ENCODE results near the gene TMEM51.

Gene TMEM51

GRCh38 chr1:15222653-15223303 lies 69.2 kb downstream of the TMEM51 start:
- DNase-seq = no peak

DNA sequence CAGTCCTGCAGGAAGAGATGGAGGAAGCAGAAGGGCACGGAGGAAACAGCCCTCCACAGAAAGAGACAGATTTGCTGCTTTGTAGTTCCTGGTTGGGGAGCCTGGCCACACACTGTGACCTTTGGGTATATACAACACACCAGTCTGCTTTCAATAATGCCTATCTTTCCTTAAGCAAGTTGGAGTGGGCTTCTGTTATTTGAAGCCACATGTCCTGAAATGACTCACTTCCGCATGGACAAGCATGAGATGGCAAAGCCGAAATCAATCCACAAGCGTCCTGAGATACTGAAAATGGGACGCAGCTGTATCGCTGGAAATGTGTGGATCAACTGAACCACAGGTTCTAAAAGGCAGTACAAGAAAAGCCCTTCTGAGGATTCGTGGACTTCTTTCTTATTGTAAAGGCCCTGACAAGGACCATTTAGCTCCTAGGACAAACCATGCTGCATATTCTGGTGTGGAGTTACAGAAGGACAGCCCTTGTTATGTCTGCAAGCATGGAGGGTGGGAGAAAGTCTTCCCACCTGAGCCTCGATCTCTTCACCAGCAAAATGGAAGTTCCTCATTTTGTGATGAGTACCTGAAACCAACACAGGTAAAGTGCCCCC lies 70.8 kb downstream of the TMEM51 start:
- no peak for DNase-seq

DNA sequence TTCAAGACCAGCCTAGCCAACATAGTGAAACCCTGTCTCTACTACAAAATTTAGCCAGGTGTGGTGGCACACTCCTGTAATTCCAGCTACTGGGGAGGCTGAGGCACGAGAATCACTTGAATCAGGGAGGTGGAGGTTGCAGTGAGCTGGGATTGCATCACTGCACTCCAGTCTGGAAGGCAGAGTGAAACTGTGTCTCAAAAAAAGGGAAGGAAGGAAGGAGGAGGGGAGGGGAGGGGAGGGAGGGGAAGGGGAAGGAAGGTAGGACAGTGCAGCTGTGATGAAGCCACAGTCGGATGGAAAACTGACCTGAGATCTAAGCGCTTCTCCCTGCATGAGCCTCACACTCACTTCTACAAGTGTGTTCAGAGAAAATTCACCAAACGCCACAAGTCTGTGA lies 71.4 kb downstream of the TMEM51 start:
- DNase-seq = no peak

DNA sequence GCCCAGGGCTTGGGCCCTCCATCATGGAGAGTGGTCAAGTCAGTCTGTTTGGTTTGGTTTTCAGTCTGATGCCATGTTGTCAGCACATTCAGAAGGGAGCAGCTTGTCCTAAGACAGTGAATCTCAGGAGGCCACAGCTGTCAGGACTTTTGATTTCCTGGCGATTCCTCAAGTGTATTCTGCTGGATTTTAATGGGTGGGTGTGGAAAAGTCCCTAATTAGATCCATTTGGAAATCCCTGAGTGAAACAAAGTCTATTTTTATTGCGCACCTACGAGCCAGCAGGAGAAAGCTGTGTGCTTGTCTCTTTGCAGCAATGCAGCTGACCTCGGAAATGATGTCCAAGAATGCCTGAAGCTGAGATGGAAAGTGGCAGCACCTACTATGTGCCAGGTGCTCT lies 71.9 kb downstream of the TMEM51 start:
- DNase-seq = no peak

- DNase-seq = no peak
Observed at GRCh38 chr1:15226388-15227255, 73.1 kb downstream of the TMEM51 start.

DNA sequence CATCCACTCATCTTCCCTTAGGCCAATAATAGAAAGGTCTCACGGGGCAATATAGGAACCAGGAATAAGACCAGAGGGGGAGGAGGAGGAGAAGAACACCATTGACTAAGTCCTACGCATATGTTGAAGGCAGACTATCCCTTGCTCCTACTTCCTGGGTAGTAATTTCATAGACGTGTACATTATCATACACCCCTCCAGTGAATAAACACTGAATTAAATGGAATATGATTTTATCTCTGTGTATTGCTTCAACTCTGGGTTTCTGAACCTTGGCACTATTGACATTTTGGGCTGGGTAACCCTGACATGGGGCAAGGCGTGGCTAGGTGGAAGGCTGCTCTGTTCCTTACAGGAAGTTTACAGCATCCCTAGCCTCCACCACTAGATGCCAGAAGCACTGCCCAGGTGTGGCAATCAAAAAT lies 76.2 kb downstream of the TMEM51 start:
- no peak for DNase-seq

DNA sequence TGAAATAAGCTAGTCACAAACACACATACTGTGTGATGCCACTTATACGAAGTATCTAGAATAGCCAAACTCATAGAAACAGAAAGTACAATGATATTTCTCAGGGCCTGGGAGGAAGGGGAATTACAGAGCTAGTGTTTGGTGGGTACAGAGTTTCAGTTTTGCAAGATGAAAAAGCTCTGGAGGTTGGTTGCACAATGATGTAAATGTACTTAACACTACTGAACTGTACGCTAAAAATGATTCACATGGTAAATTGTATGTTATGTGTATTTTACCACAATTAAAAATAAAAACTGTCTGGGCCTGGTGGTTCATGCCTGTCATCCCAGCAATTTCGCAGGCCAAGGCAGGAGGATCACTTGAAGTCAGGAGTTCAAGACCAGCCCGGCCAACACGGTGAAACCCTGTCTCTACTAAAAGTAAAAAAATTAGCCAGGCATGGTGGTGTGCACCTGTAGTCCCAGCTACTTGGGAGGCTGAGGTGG lies 78.2 kb downstream of the TMEM51 start:
- DNase-seq = no peak

GRCh38 chr1:15233689-15234088 lies 80.1 kb downstream of the TMEM51 start:
- DNase-seq = no peak

DNA sequence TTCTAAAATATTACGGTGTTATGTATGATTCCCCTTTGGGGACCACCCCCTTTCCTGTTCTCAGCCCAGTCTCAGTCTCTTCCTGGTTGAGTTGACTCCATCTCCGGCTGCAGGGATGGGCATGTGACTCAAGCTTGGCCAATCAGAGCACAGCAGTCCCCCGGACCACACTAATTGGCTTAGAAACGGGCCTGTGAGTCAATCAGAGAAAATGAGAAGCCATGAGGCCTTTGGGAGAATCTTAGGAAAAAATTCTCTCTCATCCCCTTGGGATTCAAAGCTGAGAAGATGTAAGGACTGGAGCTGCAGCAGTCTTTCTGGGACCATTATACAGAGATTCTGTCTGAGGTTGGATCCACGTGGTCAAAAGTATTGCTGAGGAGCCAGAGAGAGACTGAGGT lies 82.8 kb downstream of the TMEM51 start:
- DNase-seq = no peak

DNA sequence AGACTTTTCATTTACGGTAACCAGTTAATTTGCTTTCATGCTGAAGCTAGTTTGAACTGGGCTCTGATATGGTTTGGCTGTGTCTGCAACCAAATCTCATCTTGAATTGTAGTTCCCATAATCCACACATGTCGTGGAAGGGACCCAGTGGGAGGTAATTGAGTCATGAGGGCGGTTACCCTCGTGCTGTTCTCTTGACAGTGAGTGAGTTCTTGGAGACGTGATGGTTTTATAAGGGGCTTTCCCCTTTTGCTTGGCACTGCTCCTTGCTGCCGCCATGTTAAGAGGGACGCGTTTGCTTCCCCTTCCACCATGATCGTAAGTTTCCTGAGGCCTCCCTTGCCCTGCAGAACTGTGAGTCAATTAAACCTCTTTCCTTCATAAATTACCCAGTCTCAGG lies 83.2 kb downstream of the TMEM51 start:
- DNase-seq = no peak

DNA sequence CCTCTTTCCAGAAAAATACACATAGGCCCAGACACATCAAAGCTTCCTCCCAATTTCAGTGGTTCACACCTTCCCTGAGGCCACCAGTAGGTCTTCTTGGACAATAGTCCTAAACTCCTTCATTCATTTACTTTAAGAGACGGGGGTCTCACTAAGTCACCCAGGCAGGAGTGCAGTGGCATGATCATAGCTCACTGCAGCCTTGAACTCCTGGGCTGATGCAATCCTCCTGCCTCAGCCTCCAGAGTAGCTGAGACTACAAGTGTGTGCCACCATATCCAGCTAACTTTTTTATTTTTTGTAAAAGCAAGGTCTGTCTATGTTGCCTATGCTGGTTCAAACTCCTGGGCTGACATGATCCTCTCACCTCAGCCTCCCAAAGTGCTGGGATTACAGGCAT lies 85.2 kb downstream of the TMEM51 start:
- no peak for DNase-seq

- DNase-seq = no peak
Observed at GRCh38 chr1:15242766-15243165, 89.2 kb downstream of the TMEM51 start.

- DNase-seq = no peak
Observed at GRCh38 chr1:15243275-15244043, 89.9 kb downstream of the TMEM51 start.

- DNase-seq = no peak
Observed at GRCh38 chr1:15244813-15245212, 91.3 kb downstream of the TMEM51 start.

GRCh38 chr1:15245593-15246360 lies 92.2 kb downstream of the TMEM51 start:
- DNase-seq = no peak

GRCh38 chr1:15246960-15247614 lies 93.5 kb downstream of the TMEM51 start, which contains the start of gene FHAD1:
FHAD1 (plus strand) TSS chr1:15247223; CDS start chr1:15251785, 4,562 bp downstream.
- DNase-seq = peak; percentile 62

GRCh38 chr1:15248216-15248615 lies 94.7 kb downstream of the TMEM51 start:
- no peak for DNase-seq

DNA sequence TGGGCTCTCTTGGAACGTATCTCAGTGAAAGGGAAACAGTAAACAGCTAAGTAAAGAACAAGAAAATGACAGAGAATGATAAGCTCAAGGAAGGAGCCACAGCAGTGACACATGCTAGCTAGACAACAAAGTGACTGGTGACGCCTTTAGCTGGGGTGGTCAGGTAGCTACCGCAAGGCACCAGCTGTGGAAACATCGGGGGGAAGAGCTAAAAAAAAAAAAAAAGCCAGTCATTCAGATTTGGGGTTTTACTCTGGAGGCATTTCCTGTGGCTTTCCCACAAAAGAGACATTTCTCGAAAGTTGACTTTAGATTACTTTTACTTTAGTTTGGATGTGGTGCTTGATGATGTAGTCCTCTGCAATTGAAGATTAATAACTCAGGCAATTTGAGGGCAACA lies 95.5 kb downstream of the TMEM51 start:
- no peak for DNase-seq

DNA sequence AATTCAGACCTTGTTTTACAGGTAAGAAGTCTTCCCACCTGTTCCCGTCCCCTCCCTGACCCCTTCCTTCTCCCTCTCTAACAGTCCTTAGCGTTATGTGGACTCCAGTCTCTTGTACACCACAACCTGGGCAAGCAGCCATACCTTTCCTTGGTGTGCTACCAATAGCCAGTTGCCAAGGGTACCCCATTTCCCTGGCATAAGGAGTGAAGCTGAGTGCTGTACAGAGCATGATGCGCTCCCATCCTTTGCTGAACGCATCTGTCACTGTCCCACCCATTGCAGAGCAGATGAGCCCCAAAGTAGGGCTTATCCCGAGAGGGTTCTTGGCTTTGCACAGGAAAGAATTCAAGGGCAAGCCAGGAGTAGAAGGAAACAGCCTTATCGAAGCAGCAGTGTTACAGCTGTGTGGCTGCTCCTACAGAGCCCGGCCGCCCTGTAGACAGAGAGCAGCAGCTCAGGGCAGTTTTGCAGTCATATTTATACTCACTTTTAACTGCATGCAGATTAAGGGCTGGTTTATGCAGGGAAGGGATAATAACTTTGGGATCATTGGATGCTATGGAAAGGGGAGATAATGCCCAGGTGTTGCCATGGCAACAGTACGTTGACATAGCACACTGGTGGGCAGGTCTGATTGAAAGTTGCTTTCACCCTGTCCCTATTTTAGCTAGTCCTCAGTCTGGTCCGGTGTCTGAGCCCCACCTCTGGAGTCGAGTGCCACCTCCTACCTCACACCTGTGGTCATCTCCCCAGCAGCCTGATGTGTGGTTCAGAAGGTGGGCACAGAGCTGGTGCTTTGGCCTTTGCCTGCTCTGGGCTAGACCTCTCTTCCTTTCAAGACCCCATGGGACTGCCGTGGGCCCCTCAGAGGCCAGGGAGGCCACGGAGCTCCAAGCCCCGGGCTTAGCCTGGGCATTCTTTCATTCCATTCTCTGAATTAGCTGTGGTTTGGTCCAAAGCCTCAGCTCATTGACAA lies 98.6 kb downstream of the TMEM51 start:
- no peak for DNase-seq

GRCh38 chr1:15254559-15254958 lies 101.0 kb downstream of the TMEM51 start:
- DNase-seq = no peak

Measured in hematopoietic multipotent progenitor cell treated with erythropoietin and hydrocortisone succinate and interleukin-3 and kit ligand, for 8 days (in vitro differentiated cells).